IMR-90 (cell line): ENCODE results near the gene ALDH8A1. TPM values are rescaled to one million over a fixed set of nuclear protein-coding genes. Genes with fewer than 3 reads are reported as not detected.
A peak's percentile ranks its signal among the peaks of the same experiment; 100 is the strongest.

ENCODE experiments used
- ATAC-seq: fragments of 200-7000 bp; cut with Tn5 transposase; 2 replicates; pipeline ENCODE4 v1.9.1; 2020; ENCODE audit warnings: low read depth, mild to moderate bottlenecking, moderate library complexity
- BruUV-seq: library from RNA; stranded (reverse); fragments of 400-500 nt; replicated peaks from 2 replicates; lab custom pipeline; 2021; lab: Mats Ljungman, UMichigan
- CTCF ChIA-PET: fragments of 300-600 bp; formaldehyde crosslinking; extraction: SDS; loops from one replicate; lab custom pipeline; 2021; ENCODE audit warnings: antibody characterized with exemption; lab: Yijun Ruan, JAX
- POLR2A ChIA-PET: fragments of 300-600 bp; sonication (Branson Sonifier 250); formaldehyde crosslinking; loops from one replicate; lab custom pipeline; 2022; ENCODE audit warnings: antibody characterized with exemption; ENCODE audit not compliant: unreplicated experiment; lab: Charles Lee
- DNase-seq: peaks from one replicate; pipeline ENCODE4 v3.0.0; 2013
- H2AFZ ChIP-seq: replicated peaks from 2 replicates; pipeline ENCODE3; 2013; ENCODE audit warnings: low read length, mild to moderate bottlenecking; ENCODE audit not compliant: poor library complexity
- H2AK5ac ChIP-seq: 2 replicates; pipeline ENCODE4 v1.6.1; 2013; ENCODE audit warnings: low read depth, low read length, inconsistent platforms
- H2AK9ac ChIP-seq: replicated peaks from 2 replicates; pipeline ENCODE3; 2013; ENCODE audit warnings: mild to moderate bottlenecking, low read depth, low read length, moderate library complexity; ENCODE audit not compliant: poor library complexity
- H2BK120ac ChIP-seq: 2 replicates; pipeline ENCODE4 v1.6.1; 2013; ENCODE audit warnings: low read depth, low read length, inconsistent platforms
- H2BK15ac ChIP-seq: 3 replicates; pipeline ENCODE4 v1.6.1; 2013; ENCODE audit warnings: low read depth, low read length, inconsistent platforms
- H2BK20ac ChIP-seq: 2 replicates; pipeline ENCODE4 v1.6.1; 2013; ENCODE audit warnings: low read depth, mild to moderate bottlenecking, inconsistent platforms, low read length, moderate library complexity
- H2BK5ac ChIP-seq: 2 replicates; pipeline ENCODE4 v1.6.1; 2013; ENCODE audit warnings: mild to moderate bottlenecking, low read depth, low read length, inconsistent platforms; ENCODE audit not compliant: poor library complexity, severe bottlenecking
- H3K14ac ChIP-seq: replicated peaks from 2 replicates; pipeline ENCODE4 v1.6.1; 2013; ENCODE audit warnings: low read depth, low read length, inconsistent platforms
- H3K18ac ChIP-seq: 2 replicates; pipeline ENCODE4 v1.6.1; 2013; ENCODE audit warnings: low read depth, low read length, control low read depth
- H3K23ac ChIP-seq: 2 replicates; pipeline ENCODE4 v1.6.1; 2013; ENCODE audit warnings: low read depth, low read length, inconsistent platforms
- H3K27ac ChIP-seq: 2 replicates; pipeline ENCODE4 v1.5.1; 2013; ENCODE audit warnings: mild to moderate bottlenecking, control low read depth, low read length; ENCODE audit not compliant: insufficient read depth
- H3K27me3 ChIP-seq: 2 replicates; pipeline ENCODE4 v1.6.1; 2013; ENCODE audit warnings: low read length; ENCODE audit not compliant: control insufficient read depth, insufficient read depth
- H3K36me3 ChIP-seq: 2 replicates; pipeline ENCODE4 v1.6.1; 2013; ENCODE audit warnings: low read length, mixed read lengths; ENCODE audit not compliant: control insufficient read depth, insufficient read depth
- H3K4ac ChIP-seq: 2 replicates; pipeline ENCODE4 v1.6.1; 2013; ENCODE audit warnings: low read depth, low read length, inconsistent platforms
- H3K4me1 ChIP-seq: 2 replicates; pipeline ENCODE4 v1.6.1; 2013; ENCODE audit warnings: low read length, mixed read lengths; ENCODE audit not compliant: control insufficient read depth, insufficient read depth
- H3K4me2 ChIP-seq: 2 replicates; pipeline ENCODE4 v1.6.1; 2013; ENCODE audit warnings: low read depth, mild to moderate bottlenecking, control low read depth, low read length, moderate library complexity
- H3K4me3 ChIP-seq: 2 replicates; pipeline ENCODE4 v1.5.1; 2013; ENCODE audit warnings: low read depth, mild to moderate bottlenecking, control low read depth, low read length, moderate library complexity; ENCODE audit not compliant: insufficient read depth
- H3K56ac ChIP-seq: 2 replicates; pipeline ENCODE4 v1.6.1; 2013; ENCODE audit warnings: low read length, inconsistent platforms; ENCODE audit not compliant: insufficient read depth; ENCODE audit errors: extremely low read depth
- H3K79me1 ChIP-seq, 2 experiments: 2 replicates each; pipeline ENCODE4 v1.6.1; 2013; ENCODE audit warnings: low read length in 2 of 2, inconsistent platforms in 1 of 2, low read depth in 1 of 2
- H3K9ac ChIP-seq: 2 replicates; pipeline ENCODE4 v1.6.1; 2013; ENCODE audit warnings: low read depth, low read length, control low read depth
- H3K9me1 ChIP-seq: 2 replicates; pipeline ENCODE4 v1.6.1; 2013; ENCODE audit warnings: low read length, inconsistent platforms; ENCODE audit not compliant: insufficient read depth
- H3K9me3 ChIP-seq: 2 replicates; pipeline ENCODE4 v1.6.1; 2013; ENCODE audit warnings: low read length; ENCODE audit not compliant: control insufficient read depth, insufficient read depth
- H4K20me1 ChIP-seq: 2 replicates; pipeline ENCODE4 v1.6.1; 2013; ENCODE audit warnings: low read length, inconsistent platforms; ENCODE audit not compliant: insufficient read depth
- H4K5ac ChIP-seq: 2 replicates; pipeline ENCODE4 v1.6.1; 2013; ENCODE audit warnings: mild to moderate bottlenecking, low read depth, low read length, control low read depth
- H4K8ac ChIP-seq, 2 experiments: 2 replicates each; pipeline ENCODE4 v1.6.1; 2013; ENCODE audit warnings: low read depth in 2 of 2, low read length in 2 of 2, control low read depth in 1 of 2, inconsistent platforms in 1 of 2
- H4K91ac ChIP-seq: 2 replicates; pipeline ENCODE4 v1.6.1; 2013; ENCODE audit warnings: low read depth, low read length, inconsistent platforms; ENCODE audit not compliant: insufficient read depth
- BHLHE40 ChIP-seq: fragments of 150-350 bp; IDR thresholded peaks from 2 replicates; pipeline ENCODE4 v1.6.1; 2016; ENCODE audit warnings: mild to moderate bottlenecking, low read depth, low read length
- CEBPB ChIP-seq: IDR thresholded peaks from 2 replicates; pipeline ENCODE4 v1.6.1; 2012; ENCODE audit warnings: low read depth, low read length, improper control_type of control experiment
- CTCF ChIP-seq: conservative IDR thresholded peaks from 2 replicates; pipeline ENCODE4 v1.5.1; 2012; ENCODE audit warnings: mild to moderate bottlenecking, low read depth, low read length, improper control_type of control experiment
- FOS ChIP-seq: fragments of 150-350 bp; IDR thresholded peaks from 2 replicates; pipeline ENCODE4 v1.6.1; 2016; ENCODE audit warnings: low read depth, low read length
- MAFK ChIP-seq: IDR thresholded peaks from 2 replicates; pipeline ENCODE4 v1.6.1; 2012; ENCODE audit warnings: low read depth, low read length, improper control_type of control experiment
- MAZ ChIP-seq: IDR thresholded peaks from 2 replicates; pipeline ENCODE4 v1.6.1; 2012; ENCODE audit warnings: low read depth, mild to moderate bottlenecking, low read length, improper control_type of control experiment, moderate library complexity, borderline replicate concordance
- MXI1 ChIP-seq: IDR thresholded peaks from 2 replicates; pipeline ENCODE4 v1.6.1; 2012; ENCODE audit warnings: low read depth, mild to moderate bottlenecking, low read length, moderate library complexity, borderline replicate concordance
- NFE2L2 ChIP-seq: fragments of 150-350 bp; IDR thresholded peaks from 2 replicates; pipeline ENCODE4 v1.6.1; 2016; ENCODE audit warnings: low read depth, mild to moderate bottlenecking, low read length
- POLR2A ChIP-seq: IDR thresholded peaks from 2 replicates; pipeline ENCODE4 v1.6.1; 2012; ENCODE audit warnings: mild to moderate bottlenecking, low read depth, low read length
- RAD21 ChIP-seq: IDR thresholded peaks from 2 replicates; pipeline ENCODE4 v1.6.1; 2012; ENCODE audit warnings: low read length, improper control_type of control experiment
- RCOR1 ChIP-seq: IDR thresholded peaks from 2 replicates; pipeline ENCODE4 v1.6.1; 2012; ENCODE audit warnings: mild to moderate bottlenecking, low read length, improper control_type of control experiment; ENCODE audit not compliant: insufficient replicate concordance
- SMC3 ChIP-seq: fragments of 150-350 bp; IDR thresholded peaks from 2 replicates; pipeline ENCODE4 v1.6.1; 2016; ENCODE audit warnings: low read depth, mild to moderate bottlenecking, antibody characterized with exemption, low read length, moderate library complexity
- USF2 ChIP-seq: fragments of 150-350 bp; IDR thresholded peaks from 2 replicates; pipeline ENCODE4 v1.6.1; 2017; ENCODE audit warnings: mild to moderate bottlenecking, antibody characterized with exemption, low read length, low read depth
- WGBS, 2 experiments: methylation state at CpG; one replicate each; pipeline versions ENCODE4 v1.1.5 to v1.1.7; 2013; ENCODE audit warnings: missing lambda C conversion rate in 2 of 2; ENCODE audit not compliant: insufficient read length in 1 of 2; ENCODE audit errors: extremely low coverage in 2 of 2; 5-methylcytosine and 5-hydroxymethylcytosine counted together
- dilution Hi-C: fragments of 300-500 bp; cut with HindIII; formaldehyde crosslinking; loops from one replicate; pipeline ENCODE4 v1.14.3; 2018; ENCODE audit warnings: low sequenced_read_pairs; ENCODE audit not compliant: unreplicated experiment
- in situ Hi-C: fragments of 300-500 bp; cut with MboI; formaldehyde crosslinking; loops from 3 replicates; pipeline ENCODE4 v1.14.3; 2019; ENCODE audit warnings: low sequenced_read_pairs, inconsistent platforms, mixed read lengths
- intact Hi-C: fragments of 100-400 bp; cut with micrococcal nuclease; formaldehyde crosslinking; loops from 2 replicates; pipeline ENCODE4 v1.10.0; 2022
- polyA plus RNA-seq, 3 experiments: library from polyadenylated mRNA; depleted of rRNA; stranded (reverse); fragments of >200 nt; gene quantifications; 2 replicates each; pipeline ENCODE4 v1.2.3, GENCODE V29; 2012; ENCODE audit warnings: low replicate concordance in 1 of 3
- total RNA-seq: library from RNA; depleted of rRNA; stranded (reverse); fragments of >200 nt; gene quantifications from 2 replicates; pipeline ENCODE4 v1.2.3, GENCODE V29; 2012

Gene ALDH8A1
- total and polyA plus RNA-seq, 2 of the 4 experiments (the other 2 are of a cell fraction), result under 0.01 to 0.15 TPM

- H3K36me3 ChIP-seq, result no peaks in the 10 kb centered on the region
- no peak overlapping the region for H3K56ac ChIP-seq
- DNase-seq, result peak; percentile 77
- no peak overlapping the region for H3K4me3 ChIP-seq
- no peak overlapping the region for H3K4me2 ChIP-seq
- no peaks in the 10 kb centered on the region for H3K79me1 ChIP-seq
- peak overlapping the region; percentile 43; the same call in 1 of the 2 replicates for H3K27ac ChIP-seq
- no peaks in the 10 kb centered on the region for H4K20me1 ChIP-seq
- ATAC-seq, result peak; percentile 54; the same call in 1 of the 2 replicates
- peak overlapping the region; percentile 75; the same call in 1 of the 2 replicates for H3K4ac ChIP-seq
- H2AK5ac ChIP-seq, result peak overlapping the region; percentile 43; the same call in 1 of the 2 replicates
- CTCF ChIA-PET, result interaction anchor here (2.0 kb wide), 1 partner anchor 13 kb away, joined by 7 read pairs; no protein-coding TSS in a partner anchor
- H2BK120ac ChIP-seq, result no peak overlapping the region; the same call in 1 of the 2 replicates
- H3K9ac ChIP-seq, result no peak overlapping the region
- WGBS, 2 experiments, result 83% methylated on average over 2 of the region's 9 CpGs; no CpG with 5 or more reads in 1 of the 2 experiments
- H3K9me3 ChIP-seq, result no peaks in the 10 kb centered on the region
- 0 out of 2 replicates have a peak overlapping the region, but pooled peaks have one; percentile 24 for H3K23ac ChIP-seq
- H3K4me1 ChIP-seq, result no peaks in the 10 kb centered on the region
- H2BK5ac ChIP-seq, result no peak overlapping the region
- no peaks in the 10 kb centered on the region for H3K9me1 ChIP-seq
- 0 out of 2 replicates have a peak overlapping the region, but pooled peaks have one; percentile 5 for H4K5ac ChIP-seq
- in situ Hi-C loops (no loop called here), intact Hi-C loops (no loop called here), dilution Hi-C loops (no loop called here)
- H2BK20ac ChIP-seq, result peak overlapping the region; percentile 25; the same call in 1 of the 2 replicates
- TF ChIP-seq USF2, result no peak
- no peak for TF ChIP-seq MXI1
- TF ChIP-seq RCOR1, result no peak
- no peak for TF ChIP-seq MAZ
- TF ChIP-seq RAD21, result no peak
- TF ChIP-seq CEBPB, result no peak
- no peak for TF ChIP-seq FOS
- no peak for TF ChIP-seq SMC3
- no peak for TF ChIP-seq NFE2L2
- no peak for TF ChIP-seq BHLHE40
- TF ChIP-seq MAFK, result no peak
- no peak for TF ChIP-seq POLR2A
- no peak for TF ChIP-seq CTCF
- no peaks in the 10 kb centered on the region; the same call in 1 of the 2 replicates for H3K27me3 ChIP-seq
- H3K18ac ChIP-seq, result peak overlapping the region; percentile 61; the same call in 1 of the 2 replicates
- no peak overlapping the region; the same call in 1 of the 2 replicates for H3K14ac ChIP-seq
- H2AFZ ChIP-seq, result peak overlapping the region; percentile 5
- H2AK9ac ChIP-seq, result no peak overlapping the region
- BruUV-seq, result no TSS peak
- H4K91ac ChIP-seq, result no peak overlapping the region
- POLR2A ChIA-PET, result no interaction called here
- no peak overlapping the region; a peak in 1 of 4 replicates for H4K8ac ChIP-seq
- no peak overlapping the region for H2BK15ac ChIP-seq
Measured at GRCh38 chr6:134870677-134871498, 79.0 kb downstream of the ALDH8A1 start.
